Central memory CD4-positive, alpha-beta T cell (primary cell): ENCODE measurements around the gene NAE1.

Experiments
- DNase-seq: peaks from one replicate; pipeline ENCODE4 v3.0.0; 2022

NAE1 gene

GRCh38 chr16:66849549-66849948, 18.8 kb upstream of the NAE1 start:
- DNase-seq: no peak

- no peak for DNase-seq
Observed at GRCh38 chr16:66849021-66849420, 18.2 kb upstream of the NAE1 start.

- DNase-seq: no peak
Observed at GRCh38 chr16:66848172-66848571, 17.4 kb upstream of the NAE1 start.

- no peak for DNase-seq
Observed at GRCh38 chr16:66847533-66848067, 16.8 kb upstream of the NAE1 start.

- DNase-seq: no peak
Observed at GRCh38 chr16:66846831-66847230, 16.1 kb upstream of the NAE1 start.

GRCh38 chr16:66846266-66846665, 15.5 kb upstream of the NAE1 start:
- no peak for DNase-seq

- DNase-seq: no peak
Observed at GRCh38 chr16:66845791-66846221, 15.0 kb upstream of the NAE1 start.

- DNase-seq: no peak
Observed at GRCh38 chr16:66845080-66845410, 14.3 kb upstream of the NAE1 start.

GRCh38 chr16:66844342-66845079, 13.7 kb upstream of the NAE1 start, which contains the start of gene CA7:
CA7 (plus strand) TSS chr16:66844414; CDS start chr16:66844488, 74 bp downstream.
- no peak for DNase-seq

GRCh38 chr16:66844009-66844341, 13.2 kb upstream of the NAE1 start:
- no peak for DNase-seq

GRCh38 chr16:66843191-66843590, 12.4 kb upstream of the NAE1 start:
- DNase-seq: no peak

GRCh38 chr16:66842765-66843164, 12.0 kb upstream of the NAE1 start:
- DNase-seq: no peak

GRCh38 chr16:66841366-66841765, 10.6 kb upstream of the NAE1 start:
- no peak for DNase-seq

GRCh38 chr16:66840883-66841282, 10.1 kb upstream of the NAE1 start:
- DNase-seq: no peak

- DNase-seq: no peak
Observed at GRCh38 chr16:66834746-66835145, 4.0 kb upstream of the NAE1 start.

GRCh38 chr16:66832661-66833305, 2.0 kb upstream of the NAE1 start:
- DNase-seq: no peak

GRCh38 chr16:66832190-66832589, 1.4 kb upstream of the NAE1 start:
- no peak for DNase-seq

- DNase-seq: no peak
Observed at GRCh38 chr16:66824006-66824405, 6.8 kb downstream of the NAE1 start.

- DNase-seq: no peak
Observed at GRCh38 chr16:66814734-66815133, 16.0 kb downstream of the NAE1 start.

GRCh38 chr16:66811043-66811442, 19.7 kb downstream of the NAE1 start:
- no peak for DNase-seq

GRCh38 chr16:66810391-66810790, 20.4 kb downstream of the NAE1 start:
- DNase-seq: no peak

GRCh38 chr16:66809765-66810164, 21.0 kb downstream of the NAE1 start:
- no peak for DNase-seq

GRCh38 chr16:66802159-66802558, 28.6 kb downstream of the NAE1 start:
- no peak for DNase-seq

GRCh38 chr16:66801320-66802105, 29.3 kb downstream of the NAE1 start, which contains the start of gene TERB1:
TERB1 (minus strand) TSS chr16:66801584; CDS start chr16:66796798, 4,786 bp downstream.
- no peak for DNase-seq
